ENCODE measurements around the gene PUSL1.
A peak's percentile ranks its signal among the peaks of the same experiment; 100 is the strongest.

PUSL1 gene

GRCh38 chr1:1262758-1263157 lies 45.6 kb upstream of the PUSL1 start:
- TF ChIP-seq CTCF (IDR thresholded peaks at IDR 0.05; ENCODE audit: borderline replicate concordance, insufficient read depth, low read depth, low read length), result no peak
- H3K4me3 ChIP-seq (ENCODE audit: low read depth, low read length), result no peak overlapping the region

DNA sequence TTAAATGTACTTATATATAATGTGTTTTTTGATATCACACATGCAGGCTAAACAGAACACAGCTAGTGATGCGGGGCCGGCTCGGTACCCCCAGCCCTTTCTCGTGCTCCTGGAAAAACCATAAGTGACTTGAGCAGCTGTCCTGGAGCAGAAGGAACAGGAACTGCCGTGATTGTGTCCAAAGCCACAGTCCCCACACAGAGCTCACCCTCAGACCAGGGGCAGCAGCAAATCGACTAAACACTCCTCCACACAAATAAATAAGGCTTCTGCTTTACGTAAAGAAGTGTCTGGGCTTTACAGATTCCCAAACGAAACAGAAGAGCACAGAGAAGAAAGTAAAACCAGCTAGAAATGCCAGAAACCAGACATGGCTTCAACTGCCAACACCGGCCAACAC lies 44.4 kb upstream of the PUSL1 start:
- TF ChIP-seq CTCF (IDR thresholded peaks at IDR 0.05; ENCODE audit: borderline replicate concordance, insufficient read depth, low read depth, low read length), result no peak
- no peak overlapping the region for H3K4me3 ChIP-seq (ENCODE audit: low read depth, low read length)

DNA sequence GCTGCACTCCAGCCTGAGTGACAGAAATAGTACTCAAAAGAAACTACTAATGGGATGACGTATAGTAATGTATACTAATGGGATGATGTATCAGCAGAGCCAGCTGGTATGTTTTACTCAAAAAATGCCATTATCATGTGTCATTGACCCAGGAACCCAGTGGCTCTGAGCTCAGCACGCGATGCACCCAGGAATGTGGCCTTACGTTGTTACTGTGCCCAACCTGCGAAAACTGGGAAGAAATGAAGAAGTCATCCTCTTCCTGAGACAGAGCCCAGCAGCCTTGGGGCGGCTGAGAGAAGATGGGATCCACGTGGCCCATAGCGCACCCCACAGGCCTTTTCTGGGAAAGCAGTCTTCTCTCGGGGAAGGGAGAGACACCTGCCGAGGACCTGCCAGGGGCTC lies 43.5 kb upstream of the PUSL1 start:
- H3K4me3 ChIP-seq (ENCODE audit: low read depth, low read length), result no peak overlapping the region
- TF ChIP-seq CTCF (IDR thresholded peaks at IDR 0.05; ENCODE audit: borderline replicate concordance, insufficient read depth, low read depth, low read length), result 0 out of 2 replicates have a peak, but pooled peaks have one; percentile 7

DNA sequence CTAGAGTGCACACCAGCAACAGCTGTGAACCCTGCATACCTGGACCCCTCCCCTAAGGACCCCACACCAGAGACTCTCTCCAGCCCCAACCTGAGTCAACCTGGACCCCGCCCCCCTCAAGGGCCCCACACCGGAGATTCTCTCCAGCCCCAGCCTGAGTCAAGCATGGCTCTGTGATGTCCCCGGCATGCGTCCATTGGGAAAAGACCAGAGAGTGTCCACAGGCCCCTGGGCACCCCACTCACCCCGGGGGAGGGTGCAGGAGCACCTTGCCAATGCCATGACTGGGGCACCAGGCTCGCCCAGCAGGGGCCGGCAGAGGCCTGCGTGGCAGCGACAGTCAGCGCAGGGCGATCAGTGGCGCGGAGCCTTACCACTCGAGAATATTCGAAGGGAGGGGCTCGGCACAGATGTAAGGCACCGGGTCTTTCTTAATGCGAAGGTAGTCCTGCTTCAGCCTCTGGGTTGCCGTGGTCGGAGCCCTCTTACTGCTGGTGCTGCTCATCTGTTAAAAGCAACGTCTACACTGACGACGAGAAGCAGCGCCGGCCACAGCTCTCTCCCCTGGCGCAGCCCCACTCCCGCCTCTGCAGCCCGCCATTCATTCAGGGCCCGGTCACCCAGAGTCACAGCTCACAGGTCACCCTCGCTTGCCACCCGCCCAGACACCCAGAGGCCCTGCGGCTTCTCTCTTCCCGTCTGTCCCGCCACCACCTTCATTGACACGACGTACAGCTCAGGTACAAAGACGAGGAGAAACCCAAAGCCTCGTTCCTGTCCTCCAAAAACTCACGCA lies 40.7 kb upstream of the PUSL1 start:
- no peak overlapping the region for H3K4me3 ChIP-seq (ENCODE audit: low read depth, low read length)
- TF ChIP-seq CTCF (IDR thresholded peaks at IDR 0.05; ENCODE audit: borderline replicate concordance, insufficient read depth, low read depth, low read length), result no peak

GRCh38 chr1:1268284-1268682 lies 40.1 kb upstream of the PUSL1 start:
- TF ChIP-seq CTCF (IDR thresholded peaks at IDR 0.05; ENCODE audit: borderline replicate concordance, insufficient read depth, low read depth, low read length), result no peak
- H3K4me3 ChIP-seq (ENCODE audit: low read depth, low read length), result no peak overlapping the region

DNA sequence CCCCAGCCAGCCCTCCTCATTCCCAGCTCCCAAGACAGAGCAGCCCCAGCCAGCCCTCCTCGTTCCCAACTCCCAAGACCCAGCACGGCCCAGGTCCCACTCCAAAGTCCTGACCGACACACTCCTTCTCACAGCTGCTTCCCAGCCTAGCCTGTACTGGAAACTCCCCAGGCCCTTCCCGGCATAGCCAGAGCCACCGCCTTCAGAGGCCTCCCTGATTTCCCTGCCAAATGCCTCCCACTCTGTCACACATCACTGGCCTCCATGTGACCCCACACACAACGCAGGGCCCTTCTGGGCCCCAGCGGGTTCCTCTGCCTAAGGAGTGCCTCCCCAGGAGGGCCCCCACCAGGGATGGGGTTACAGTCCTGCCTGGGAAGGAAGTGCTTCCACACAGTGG lies 37.6 kb upstream of the PUSL1 start:
- TF ChIP-seq CTCF (IDR thresholded peaks at IDR 0.05; ENCODE audit: borderline replicate concordance, insufficient read depth, low read depth, low read length), result no peak
- no peak overlapping the region for H3K4me3 ChIP-seq (ENCODE audit: low read depth, low read length)
